Measurements from ENCODE around the gene NUP54.

Gene NUP54

DNA sequence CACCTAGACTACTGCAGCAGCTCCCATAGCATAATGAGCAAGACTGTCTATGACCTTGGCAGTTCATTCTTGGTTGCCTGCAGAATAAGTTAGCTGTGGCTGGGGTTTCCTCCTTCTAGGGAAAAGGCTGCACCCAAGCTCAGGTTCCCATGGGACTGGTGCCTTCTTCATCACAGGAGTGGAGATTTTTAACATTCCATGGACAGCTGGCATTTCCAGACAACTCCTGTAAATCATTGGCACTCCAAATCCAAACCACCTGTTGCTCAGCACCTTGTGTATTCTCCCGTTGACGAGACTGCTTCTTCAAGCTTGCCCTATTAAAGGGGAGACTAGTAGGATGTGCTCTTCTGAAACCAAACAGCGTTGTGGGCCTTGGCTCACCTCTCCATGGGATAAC, 7.8 kb upstream of the NUP54 start:
- no peak overlapping the region for H3K27ac ChIP-seq (ENCODE audit: low read depth in 2 of 2, low read length in 2 of 2)
- H3K4me1 ChIP-seq (ENCODE audit: control insufficient read depth in 2 of 2, insufficient read depth in 2 of 2, low read length in 2 of 2) = no peaks in the 10 kb centered on the region
- no peaks in the 10 kb centered on the region for H3K9me3 ChIP-seq (ENCODE audit: control insufficient read depth in 2 of 2, low read length in 2 of 2)
- peaks cover 9% of the 10 kb centered on the region in 2 donors for H3K36me3 ChIP-seq (ENCODE audit: control insufficient read depth in 2 of 2, insufficient read depth in 2 of 2, low read length in 2 of 2)
- H3K9ac ChIP-seq (ENCODE audit: low read depth in 1 of 2, low read length in 2 of 2) = no peak overlapping the region
- no peak overlapping the region for H3K4me3 ChIP-seq (ENCODE audit: low read length in 2 of 2)
- H3K27me3 ChIP-seq (ENCODE audit: control insufficient read depth in 2 of 2, insufficient read depth in 2 of 2, low read length in 2 of 2) = no peaks in the 10 kb centered on the region

DNA sequence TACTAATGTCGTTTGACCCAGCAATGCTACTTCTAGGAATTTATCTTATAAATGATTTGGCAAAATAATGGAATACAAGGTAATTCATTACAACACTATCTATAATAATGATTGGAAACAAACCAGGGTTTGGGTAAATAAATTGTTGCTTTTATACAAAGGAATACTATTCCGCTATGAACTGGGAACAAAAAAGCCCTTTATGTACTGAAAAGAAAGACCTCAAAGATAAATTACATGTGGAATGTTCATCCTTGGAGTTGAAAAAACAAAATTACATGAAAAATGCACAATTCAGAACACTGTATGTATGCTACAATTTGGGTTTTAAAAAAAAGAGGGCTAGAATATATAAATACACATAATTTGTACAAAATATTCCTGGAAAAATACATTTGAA, 5.2 kb upstream of the NUP54 start:
- Histone ChIP-seq H3K4me1 (ENCODE audit: control insufficient read depth in 2 of 2, insufficient read depth in 2 of 2, low read length in 2 of 2) (peaks cover 6 to 8% of the 10 kb centered on the region in 2 donors), H3K4me3 (ENCODE audit: low read length in 2 of 2) (no peak overlapping the region), H3K27ac (ENCODE audit: low read depth in 2 of 2, low read length in 2 of 2) (no peak overlapping the region), H3K36me3 (ENCODE audit: control insufficient read depth in 2 of 2, insufficient read depth in 2 of 2, low read length in 2 of 2) (peaks cover 0 to 2% of the 10 kb centered on the region in 2 donors), H3K9me3 (ENCODE audit: control insufficient read depth in 2 of 2, low read length in 2 of 2) (no peaks in the 10 kb centered on the region), H3K9ac (ENCODE audit: low read depth in 1 of 2, low read length in 2 of 2) (no peak overlapping the region), H3K27me3 (ENCODE audit: control insufficient read depth in 2 of 2, insufficient read depth in 2 of 2, low read length in 2 of 2) (no peaks in the 10 kb centered on the region)

DNA sequence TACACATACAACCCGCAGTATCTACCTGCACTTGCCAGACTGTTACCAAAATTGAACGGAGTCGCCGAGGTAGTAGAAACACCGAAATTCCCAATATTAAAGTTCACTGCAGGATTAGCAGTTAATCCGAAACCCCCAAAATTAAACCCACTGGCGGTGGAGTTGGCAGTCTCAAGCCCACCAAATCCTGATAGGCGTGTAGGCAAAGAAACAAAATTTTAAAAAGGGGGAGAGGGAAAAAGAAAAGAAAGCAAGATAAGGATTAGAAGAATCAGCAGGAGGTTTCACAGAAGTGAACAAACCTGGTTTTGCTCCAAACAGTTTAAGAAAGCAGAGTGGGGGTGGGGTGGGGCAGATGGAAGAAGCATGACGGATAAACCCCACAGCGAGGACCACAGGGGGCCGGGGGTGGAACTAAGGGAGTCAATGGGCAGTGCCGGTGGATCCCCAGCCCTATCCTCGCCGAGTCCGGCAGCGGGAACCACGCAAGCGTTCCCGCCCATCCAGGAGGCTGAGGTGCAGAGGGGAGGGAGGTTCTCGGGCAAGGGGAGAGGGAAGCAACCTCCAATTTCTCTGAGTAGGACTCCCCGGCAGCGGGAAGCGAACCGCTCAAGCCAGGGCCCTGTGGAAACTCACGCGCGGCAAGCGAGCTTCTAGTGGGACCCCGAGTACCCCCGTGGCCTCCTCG, 599 bp downstream of the NUP54 start:
- H3K4me3 ChIP-seq (ENCODE audit: low read length in 2 of 2) = peak overlapping the region; percentile 83 to 100
- H3K9ac ChIP-seq (ENCODE audit: low read depth in 1 of 2, low read length in 2 of 2) = peak overlapping the region; percentile 91 to 97
- no peaks in the 10 kb centered on the region for H3K9me3 ChIP-seq (ENCODE audit: control insufficient read depth in 2 of 2, low read length in 2 of 2)
- peaks cover 11 to 21% of the 10 kb centered on the region in 2 donors for H3K4me1 ChIP-seq (ENCODE audit: control insufficient read depth in 2 of 2, insufficient read depth in 2 of 2, low read length in 2 of 2)
- peak overlapping the region; percentile 85 to 92 for H3K27ac ChIP-seq (ENCODE audit: low read depth in 2 of 2, low read length in 2 of 2)
- H3K36me3 ChIP-seq (ENCODE audit: control insufficient read depth in 2 of 2, insufficient read depth in 2 of 2, low read length in 2 of 2) = peaks cover 0 to 10% of the 10 kb centered on the region in 2 donors
- H3K27me3 ChIP-seq (ENCODE audit: control insufficient read depth in 2 of 2, insufficient read depth in 2 of 2, low read length in 2 of 2) = no peaks in the 10 kb centered on the region

DNA sequence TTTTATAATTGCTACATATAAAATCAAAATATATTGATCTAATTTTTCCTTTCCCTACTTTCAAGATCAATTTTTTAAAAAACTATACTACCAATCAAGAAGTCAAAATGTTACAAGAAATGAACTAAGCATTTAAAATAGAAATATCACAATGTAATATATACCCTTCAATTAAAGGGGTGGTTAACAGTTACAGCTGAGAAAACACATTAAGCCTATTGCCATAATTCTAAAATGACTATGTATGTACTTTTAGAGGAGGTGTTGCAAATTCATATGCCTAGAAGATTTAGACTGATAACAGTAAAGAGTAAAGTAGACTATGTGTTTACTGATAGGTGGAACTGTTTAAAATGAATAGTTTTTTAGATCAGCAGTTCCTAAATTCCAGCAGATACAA, 3.7 kb downstream of the NUP54 start:
- peaks cover 3 to 35% of the 10 kb centered on the region in 2 donors for H3K36me3 ChIP-seq (ENCODE audit: control insufficient read depth in 2 of 2, insufficient read depth in 2 of 2, low read length in 2 of 2)
- H3K27ac ChIP-seq (ENCODE audit: low read depth in 2 of 2, low read length in 2 of 2) = no peak overlapping the region
- H3K4me3 ChIP-seq (ENCODE audit: low read length in 2 of 2) = no peak overlapping the region
- no peaks in the 10 kb centered on the region for H3K9me3 ChIP-seq (ENCODE audit: control insufficient read depth in 2 of 2, low read length in 2 of 2)
- no peak overlapping the region for H3K9ac ChIP-seq (ENCODE audit: low read depth in 1 of 2, low read length in 2 of 2)
- peaks cover 10 to 21% of the 10 kb centered on the region in 2 donors for H3K4me1 ChIP-seq (ENCODE audit: control insufficient read depth in 2 of 2, insufficient read depth in 2 of 2, low read length in 2 of 2)
- no peaks in the 10 kb centered on the region for H3K27me3 ChIP-seq (ENCODE audit: control insufficient read depth in 2 of 2, insufficient read depth in 2 of 2, low read length in 2 of 2)

DNA sequence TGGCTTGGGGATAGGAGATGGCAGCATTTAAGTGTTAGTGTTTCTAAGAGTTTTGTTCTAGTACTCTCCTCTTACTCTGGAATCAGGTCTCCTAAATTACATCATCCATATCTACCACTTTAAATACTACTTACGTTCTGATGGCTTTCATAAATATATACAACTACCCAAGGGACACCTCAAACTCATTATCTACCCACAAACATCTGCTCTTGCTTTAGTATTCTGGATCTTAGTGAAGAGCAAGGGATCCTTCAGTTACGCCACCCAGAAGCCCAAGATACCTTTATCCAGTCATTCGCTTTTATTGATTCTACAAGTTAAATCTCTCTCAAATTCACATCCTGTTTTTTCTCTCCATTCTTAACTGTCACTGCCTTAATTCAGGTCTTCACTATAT, 7.0 kb downstream of the NUP54 start:
- Histone ChIP-seq H3K27me3 (ENCODE audit: control insufficient read depth in 2 of 2, insufficient read depth in 2 of 2, low read length in 2 of 2) (no peaks in the 10 kb centered on the region), H3K4me1 (ENCODE audit: control insufficient read depth in 2 of 2, insufficient read depth in 2 of 2, low read length in 2 of 2) (no peaks in the 10 kb centered on the region), H3K4me3 (ENCODE audit: low read length in 2 of 2) (no peak overlapping the region), H3K9ac (ENCODE audit: low read depth in 1 of 2, low read length in 2 of 2) (no peak overlapping the region), H3K27ac (ENCODE audit: low read depth in 2 of 2, low read length in 2 of 2) (no peak overlapping the region), H3K9me3 (ENCODE audit: control insufficient read depth in 2 of 2, low read length in 2 of 2) (no peaks in the 10 kb centered on the region), H3K36me3 (ENCODE audit: control insufficient read depth in 2 of 2, insufficient read depth in 2 of 2, low read length in 2 of 2) (peaks cover 12 to 42% of the 10 kb centered on the region in 2 donors)

DNA sequence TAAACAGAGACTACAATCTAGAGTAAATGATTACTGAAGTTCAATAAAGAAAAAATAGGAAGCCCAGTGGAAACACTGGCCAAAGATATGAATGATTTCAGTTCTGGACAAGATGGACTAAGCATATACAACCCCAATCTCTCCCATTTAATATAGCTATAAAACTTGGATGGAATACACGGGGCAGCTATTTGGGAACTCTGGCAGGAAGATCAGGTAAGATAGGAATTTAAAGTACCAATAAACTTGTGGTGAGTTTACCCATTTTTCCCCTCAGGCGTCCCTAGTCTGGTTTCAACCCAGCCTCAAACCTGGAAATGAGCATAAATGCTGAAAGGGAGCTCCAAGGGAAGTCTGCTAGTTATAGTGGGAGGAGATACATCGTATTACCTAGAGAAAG, 20.4 kb downstream of the NUP54 start:
- Histone ChIP-seq H3K9me3 (ENCODE audit: control insufficient read depth in 2 of 2, low read length in 2 of 2) (no peaks in the 10 kb centered on the region), H3K4me3 (ENCODE audit: low read length in 2 of 2) (no peak overlapping the region), H3K4me1 (ENCODE audit: control insufficient read depth in 2 of 2, insufficient read depth in 2 of 2, low read length in 2 of 2) (no peaks in the 10 kb centered on the region), H3K27ac (ENCODE audit: low read depth in 2 of 2, low read length in 2 of 2) (no peak overlapping the region), H3K27me3 (ENCODE audit: control insufficient read depth in 2 of 2, insufficient read depth in 2 of 2, low read length in 2 of 2) (no peaks in the 10 kb centered on the region), H3K9ac (ENCODE audit: low read depth in 1 of 2, low read length in 2 of 2) (no peak overlapping the region), H3K36me3 (ENCODE audit: control insufficient read depth in 2 of 2, insufficient read depth in 2 of 2, low read length in 2 of 2) (peaks cover 13 to 27% of the 10 kb centered on the region in 2 donors)

DNA sequence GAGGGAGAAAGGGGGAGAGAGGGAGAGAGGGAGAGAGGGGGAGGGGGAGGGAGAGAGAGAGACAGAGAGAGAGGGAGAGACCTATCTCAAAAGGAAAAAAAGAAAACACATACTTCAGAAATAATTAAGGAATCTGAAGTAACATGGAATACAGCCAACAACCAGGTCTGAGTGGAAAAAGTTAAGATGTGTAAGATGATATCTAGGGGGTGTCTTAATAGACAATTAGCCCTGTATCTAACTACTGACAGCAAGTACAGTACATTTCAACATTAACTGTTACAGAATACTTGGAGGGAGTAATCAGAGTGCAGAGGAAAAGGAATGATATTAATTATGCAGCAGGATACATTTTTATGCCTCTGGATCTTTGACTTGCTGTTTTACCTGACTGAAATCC, 22.4 kb downstream of the NUP54 start:
- Histone ChIP-seq H3K9ac (ENCODE audit: low read depth in 1 of 2, low read length in 2 of 2) (no peak overlapping the region), H3K4me1 (ENCODE audit: control insufficient read depth in 2 of 2, insufficient read depth in 2 of 2, low read length in 2 of 2) (no peaks in the 10 kb centered on the region), H3K36me3 (ENCODE audit: control insufficient read depth in 2 of 2, insufficient read depth in 2 of 2, low read length in 2 of 2) (peaks cover 13 to 32% of the 10 kb centered on the region in 2 donors), H3K27me3 (ENCODE audit: control insufficient read depth in 2 of 2, insufficient read depth in 2 of 2, low read length in 2 of 2) (no peaks in the 10 kb centered on the region), H3K27ac (ENCODE audit: low read depth in 2 of 2, low read length in 2 of 2) (no peak overlapping the region), H3K4me3 (ENCODE audit: low read length in 2 of 2) (no peak overlapping the region), H3K9me3 (ENCODE audit: control insufficient read depth in 2 of 2, low read length in 2 of 2) (no peaks in the 10 kb centered on the region)

DNA sequence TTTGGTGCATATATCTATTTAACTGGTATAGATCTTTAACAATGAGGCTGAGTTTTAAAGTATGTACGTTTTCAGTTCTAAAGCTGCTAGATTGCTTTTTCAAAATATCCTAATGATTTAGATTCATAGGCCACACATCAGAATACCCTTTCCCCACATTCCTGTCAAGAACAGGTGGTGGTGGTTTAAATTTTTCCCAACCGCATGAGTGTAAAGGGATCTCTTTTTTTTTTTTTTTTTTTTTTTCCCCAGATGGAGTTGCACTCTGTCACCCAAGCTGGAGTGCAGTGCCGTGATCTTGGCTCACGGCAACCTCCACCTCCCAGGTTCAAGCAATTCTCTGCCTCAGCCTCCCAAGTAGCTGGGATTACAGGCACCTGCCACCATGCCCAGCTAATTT, 28.0 kb downstream of the NUP54 start:
- Histone ChIP-seq H3K27ac (ENCODE audit: low read depth in 2 of 2, low read length in 2 of 2) (no peak overlapping the region), H3K36me3 (ENCODE audit: control insufficient read depth in 2 of 2, insufficient read depth in 2 of 2, low read length in 2 of 2) (peaks cover 26 to 39% of the 10 kb centered on the region in 2 donors), H3K4me3 (ENCODE audit: low read length in 2 of 2) (no peak overlapping the region), H3K9me3 (ENCODE audit: control insufficient read depth in 2 of 2, low read length in 2 of 2) (no peaks in the 10 kb centered on the region), H3K4me1 (ENCODE audit: control insufficient read depth in 2 of 2, insufficient read depth in 2 of 2, low read length in 2 of 2) (no peaks in the 10 kb centered on the region), H3K9ac (ENCODE audit: low read depth in 1 of 2, low read length in 2 of 2) (no peak overlapping the region), H3K27me3 (ENCODE audit: control insufficient read depth in 2 of 2, insufficient read depth in 2 of 2, low read length in 2 of 2) (no peaks in the 10 kb centered on the region)

DNA sequence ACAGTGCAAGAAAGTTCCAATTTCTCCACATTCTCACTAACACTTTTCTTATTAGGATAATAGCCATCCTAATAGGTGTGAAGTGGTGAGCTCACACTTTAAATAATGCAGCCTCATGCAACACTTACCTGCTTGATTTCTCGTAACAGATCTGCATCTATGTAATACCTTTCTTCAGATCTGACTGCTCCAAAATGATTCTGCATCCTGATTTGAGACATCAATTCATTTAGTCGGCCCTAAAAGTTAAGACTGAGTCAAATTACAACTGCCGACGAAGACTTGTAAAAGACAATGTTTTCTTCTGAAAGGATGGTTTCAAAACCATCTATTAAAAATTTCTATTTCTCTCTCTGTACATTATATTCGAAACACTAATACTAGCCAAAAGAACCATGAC, 30.7 kb downstream of the NUP54 start:
- Histone ChIP-seq H3K27me3 (ENCODE audit: control insufficient read depth in 2 of 2, insufficient read depth in 2 of 2, low read length in 2 of 2) (no peaks in the 10 kb centered on the region), H3K4me1 (ENCODE audit: control insufficient read depth in 2 of 2, insufficient read depth in 2 of 2, low read length in 2 of 2) (no peaks in the 10 kb centered on the region), H3K9ac (ENCODE audit: low read depth in 1 of 2, low read length in 2 of 2) (no peak overlapping the region), H3K9me3 (ENCODE audit: control insufficient read depth in 2 of 2, low read length in 2 of 2) (no peaks in the 10 kb centered on the region), H3K36me3 (ENCODE audit: control insufficient read depth in 2 of 2, insufficient read depth in 2 of 2, low read length in 2 of 2) (peaks cover 33 to 34% of the 10 kb centered on the region in 2 donors), H3K27ac (ENCODE audit: low read depth in 2 of 2, low read length in 2 of 2) (no peak overlapping the region), H3K4me3 (ENCODE audit: low read length in 2 of 2) (no peak overlapping the region)

DNA sequence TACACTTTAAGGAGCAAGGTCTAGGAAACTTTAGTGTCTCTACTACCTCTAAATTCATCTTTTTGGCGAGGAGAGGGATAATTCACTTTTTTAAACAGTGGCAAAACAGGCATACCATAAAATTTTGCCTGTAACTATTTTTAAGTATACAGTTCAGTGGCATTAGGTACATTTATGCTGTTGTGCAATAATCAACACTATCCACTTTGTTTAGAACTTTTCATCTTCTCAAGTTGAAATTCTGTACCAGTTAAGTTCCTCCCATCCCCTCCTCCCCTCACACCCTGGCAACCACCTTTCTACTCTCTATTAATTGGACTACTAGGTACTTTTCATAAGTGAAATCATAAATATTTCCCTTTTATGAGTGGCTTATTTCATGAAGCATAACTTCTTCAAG, 31.4 kb downstream of the NUP54 start:
- Histone ChIP-seq H3K27me3 (ENCODE audit: control insufficient read depth in 2 of 2, insufficient read depth in 2 of 2, low read length in 2 of 2) (no peaks in the 10 kb centered on the region), H3K9ac (ENCODE audit: low read depth in 1 of 2, low read length in 2 of 2) (no peak overlapping the region), H3K27ac (ENCODE audit: low read depth in 2 of 2, low read length in 2 of 2) (no peak overlapping the region), H3K36me3 (ENCODE audit: control insufficient read depth in 2 of 2, insufficient read depth in 2 of 2, low read length in 2 of 2) (peaks cover 29 to 38% of the 10 kb centered on the region in 2 donors), H3K4me3 (ENCODE audit: low read length in 2 of 2) (no peak overlapping the region), H3K9me3 (ENCODE audit: control insufficient read depth in 2 of 2, low read length in 2 of 2) (no peaks in the 10 kb centered on the region), H3K4me1 (ENCODE audit: control insufficient read depth in 2 of 2, insufficient read depth in 2 of 2, low read length in 2 of 2) (no peaks in the 10 kb centered on the region)
